ENCODE results near the gene CTTNBP2.

The CTTNBP2 gene

GRCh38 chr7:117784315-117784714, 88.9 kb downstream of the CTTNBP2 start:
- no peak for DNase-seq (ENCODE audit: low read depth in 2 of 2)

DNA sequence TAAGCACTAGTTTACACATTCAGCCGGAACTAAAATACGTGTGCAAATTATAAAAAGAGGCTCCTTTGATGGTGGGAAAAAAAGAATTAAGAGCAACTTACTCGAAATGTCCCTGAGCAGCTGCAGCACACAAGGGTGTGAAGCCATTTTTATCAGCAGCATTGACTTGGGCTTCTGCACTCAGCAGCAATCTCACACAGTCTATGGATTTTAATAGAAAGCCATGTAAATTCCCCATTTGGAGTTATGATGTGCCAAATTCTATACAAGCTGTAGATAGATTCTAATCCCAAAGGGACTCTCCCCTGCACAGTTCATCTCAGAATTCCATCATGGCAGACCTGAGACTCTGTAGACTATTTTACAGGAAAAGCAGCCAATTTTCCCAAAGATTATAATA, 90.5 kb downstream of the CTTNBP2 start:
- no peak for DNase-seq (ENCODE audit: low read depth in 2 of 2)

GRCh38 chr7:117781707-117782106, 91.5 kb downstream of the CTTNBP2 start:
- no peak for DNase-seq (ENCODE audit: low read depth in 2 of 2)

- no peak for DNase-seq (ENCODE audit: low read depth in 2 of 2)
These were observed 92.4 kb downstream of the CTTNBP2 start for GRCh38 chr7:117780832-117781231.

DNA sequence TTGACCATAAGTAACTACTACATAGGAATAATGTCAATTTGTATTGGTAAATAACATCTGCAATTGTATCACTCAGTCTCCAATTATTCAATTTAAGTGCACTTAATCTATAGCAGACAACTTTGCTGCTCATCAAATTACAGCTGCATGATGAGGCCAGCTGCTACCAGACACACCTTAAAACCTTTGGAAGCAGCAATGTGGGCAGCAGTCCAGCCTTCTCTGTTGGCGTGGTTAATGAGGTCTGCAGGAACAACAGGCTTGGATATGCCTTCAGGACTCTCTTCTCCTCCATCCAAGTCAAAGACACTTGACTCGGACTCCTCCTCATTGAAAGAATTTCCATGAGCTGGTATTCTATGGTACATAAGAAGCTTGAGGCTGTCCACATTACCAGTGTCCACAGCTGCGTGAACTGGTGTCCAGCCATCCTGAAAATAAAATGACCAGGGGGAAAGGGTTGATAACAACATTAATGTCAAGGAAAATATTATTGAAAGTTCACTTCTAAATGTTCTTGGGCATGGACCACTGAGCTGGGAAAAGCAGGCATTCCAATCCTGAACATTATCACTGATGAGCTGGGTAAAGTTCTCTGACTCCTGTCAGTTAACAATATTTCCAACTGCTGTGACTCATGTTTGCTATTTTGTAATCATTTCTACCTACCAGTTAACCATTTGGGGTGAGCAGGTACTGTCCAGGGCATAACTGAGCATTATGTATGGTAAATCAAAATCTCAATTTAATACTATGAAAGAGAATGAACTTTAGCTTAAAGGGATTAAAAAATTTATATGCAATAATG, 95.7 kb downstream of the CTTNBP2 start:
- no peak for DNase-seq (ENCODE audit: low read depth in 2 of 2)

DNA sequence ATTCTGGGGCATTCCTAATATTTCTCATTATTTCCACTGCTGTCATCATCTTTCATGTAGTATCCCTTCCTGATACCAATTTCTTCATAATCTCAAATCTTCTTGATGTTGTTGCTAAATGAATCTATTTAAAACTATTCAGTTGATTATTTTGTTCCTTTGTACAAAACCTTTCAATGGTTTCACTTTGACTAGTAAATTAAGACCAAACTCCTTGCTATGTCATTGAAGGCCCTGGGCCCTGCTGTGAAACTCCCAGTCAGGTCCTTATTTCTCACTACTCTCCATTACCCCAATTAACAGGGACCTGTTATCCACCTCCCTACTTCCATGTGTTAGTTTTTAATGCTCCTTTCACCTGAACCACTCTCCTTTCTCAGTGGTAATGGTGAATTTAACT, 97.0 kb downstream of the CTTNBP2 start:
- no peak for DNase-seq (ENCODE audit: low read depth in 2 of 2)

DNA sequence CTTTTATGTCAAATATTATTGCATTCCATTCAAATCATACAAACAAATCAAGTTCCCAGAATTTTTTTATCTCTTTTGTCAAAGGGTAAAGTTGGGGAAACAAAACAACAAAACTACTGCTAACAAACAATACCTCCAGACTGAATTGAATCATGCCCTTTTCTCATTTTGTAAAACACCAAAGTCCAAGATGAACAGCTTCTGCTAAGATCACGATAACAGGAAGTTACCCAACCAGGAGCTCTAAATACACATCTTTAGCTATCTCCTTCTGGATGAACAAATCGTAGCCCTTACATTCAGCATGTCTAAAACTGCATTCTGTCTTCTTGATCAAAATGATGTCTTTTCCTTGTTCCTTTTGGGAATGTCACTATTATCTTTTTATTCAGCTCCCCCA, 97.4 kb downstream of the CTTNBP2 start:
- no peak for DNase-seq (ENCODE audit: low read depth in 2 of 2)

DNA sequence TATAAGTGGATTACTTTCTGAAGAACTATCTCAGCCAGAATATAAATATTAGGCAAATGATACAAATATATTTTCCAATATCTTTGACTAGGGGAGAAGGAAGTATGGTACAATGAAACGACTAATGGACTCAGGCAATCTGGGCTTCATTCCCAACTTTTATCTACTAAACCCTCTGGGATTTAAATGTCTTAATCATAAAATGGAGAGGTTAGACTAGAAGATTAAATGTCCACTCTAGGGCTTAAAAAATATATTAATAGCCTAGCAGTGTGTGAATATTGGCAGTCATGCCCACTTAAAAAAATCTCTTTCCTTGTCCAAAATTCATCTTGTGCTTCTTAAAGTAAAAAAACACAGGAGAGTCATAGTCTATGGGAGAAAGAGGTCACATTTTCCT, 98.3 kb downstream of the CTTNBP2 start:
- DNase-seq (ENCODE audit: low read depth in 2 of 2): no peak

DNA sequence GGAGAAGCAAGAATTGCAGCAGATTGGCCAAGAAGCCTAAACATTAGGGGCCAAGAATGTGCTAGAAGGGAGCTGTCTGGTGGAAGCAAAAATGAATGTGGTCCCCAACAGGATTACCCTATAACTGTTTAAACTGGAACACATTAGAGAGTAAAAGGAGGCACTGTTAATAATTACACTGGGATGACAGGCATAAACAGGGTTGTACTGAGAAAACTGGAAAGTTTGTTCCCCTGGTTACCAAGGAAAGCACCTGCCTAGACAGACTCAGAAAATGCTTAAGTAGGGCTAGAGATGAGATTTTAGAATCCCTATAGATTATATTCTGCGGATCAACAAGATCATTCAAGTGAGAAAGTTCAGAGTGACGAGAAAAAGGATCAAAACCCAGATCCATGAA, 100.8 kb downstream of the CTTNBP2 start:
- no peak for DNase-seq (ENCODE audit: low read depth in 2 of 2)

DNA sequence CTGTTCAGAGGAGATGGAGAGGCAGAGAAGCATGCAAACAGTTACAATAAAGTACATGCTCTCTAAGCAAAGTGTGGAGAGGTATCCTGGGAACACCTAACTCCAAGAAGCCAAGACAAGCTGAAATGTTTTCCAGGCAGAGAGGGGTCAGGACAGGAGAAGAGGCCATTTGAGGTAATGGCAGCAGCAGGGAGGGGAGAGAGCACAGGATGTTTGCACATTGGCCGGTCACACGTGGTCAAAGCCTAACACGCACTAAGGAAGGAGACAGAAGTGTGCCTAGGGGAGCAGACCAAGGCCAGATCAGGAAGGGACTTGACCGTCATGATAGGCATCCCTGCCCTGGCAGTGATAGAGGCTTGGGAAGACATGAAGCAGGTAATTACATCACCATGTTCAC, 101.5 kb downstream of the CTTNBP2 start:
- no peak for DNase-seq (ENCODE audit: low read depth in 2 of 2)

GRCh38 chr7:117769085-117769484, 104.2 kb downstream of the CTTNBP2 start:
- DNase-seq (ENCODE audit: low read depth in 2 of 2): no peak

GRCh38 chr7:117767951-117768350, 105.3 kb downstream of the CTTNBP2 start:
- DNase-seq (ENCODE audit: low read depth in 2 of 2): no peak

- no peak for DNase-seq (ENCODE audit: low read depth in 2 of 2)
These were observed 106.3 kb downstream of the CTTNBP2 start for GRCh38 chr7:117766913-117767312.

- DNase-seq (ENCODE audit: low read depth in 2 of 2): no peak
These were observed 109.2 kb downstream of the CTTNBP2 start for GRCh38 chr7:117764031-117764430.

GRCh38 chr7:117762055-117762454, 111.2 kb downstream of the CTTNBP2 start:
- no peak for DNase-seq (ENCODE audit: low read depth in 2 of 2)

DNA sequence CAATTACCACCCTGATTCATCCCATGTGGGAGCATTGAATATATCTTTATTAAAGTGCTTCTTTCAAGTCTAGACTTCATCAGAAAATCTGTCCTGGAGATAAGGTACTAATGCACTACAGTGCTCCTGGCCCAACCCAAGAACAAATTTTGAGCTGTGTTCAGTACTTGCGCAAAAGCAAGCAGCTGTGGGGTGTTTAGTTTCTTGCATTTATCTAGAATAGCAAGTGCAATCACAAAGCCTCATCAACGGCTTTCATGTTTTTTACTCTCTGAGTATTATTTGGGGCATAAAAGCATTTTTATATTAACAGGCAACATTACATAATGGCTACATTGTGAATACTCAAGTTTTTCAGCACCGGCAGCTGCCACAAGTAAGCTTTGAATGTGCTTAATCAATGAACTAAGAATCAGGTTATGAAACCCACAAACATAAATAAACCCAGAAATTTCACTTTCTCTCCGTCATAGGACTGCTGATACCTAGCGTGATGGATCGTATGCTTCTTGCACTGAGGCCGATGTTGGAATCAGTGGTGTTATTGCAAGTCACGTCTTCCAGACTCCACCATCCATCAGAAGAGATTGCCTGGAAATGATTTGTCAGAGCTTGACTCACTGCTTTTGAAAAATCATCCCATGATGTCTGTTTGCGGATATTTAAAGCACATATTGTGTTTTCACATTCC, 113.1 kb downstream of the CTTNBP2 start:
- DNase-seq (ENCODE audit: low read depth in 2 of 2): no peak

- no peak for DNase-seq (ENCODE audit: low read depth in 2 of 2)
These were observed 115.8 kb downstream of the CTTNBP2 start for GRCh38 chr7:117757440-117757839.

DNA sequence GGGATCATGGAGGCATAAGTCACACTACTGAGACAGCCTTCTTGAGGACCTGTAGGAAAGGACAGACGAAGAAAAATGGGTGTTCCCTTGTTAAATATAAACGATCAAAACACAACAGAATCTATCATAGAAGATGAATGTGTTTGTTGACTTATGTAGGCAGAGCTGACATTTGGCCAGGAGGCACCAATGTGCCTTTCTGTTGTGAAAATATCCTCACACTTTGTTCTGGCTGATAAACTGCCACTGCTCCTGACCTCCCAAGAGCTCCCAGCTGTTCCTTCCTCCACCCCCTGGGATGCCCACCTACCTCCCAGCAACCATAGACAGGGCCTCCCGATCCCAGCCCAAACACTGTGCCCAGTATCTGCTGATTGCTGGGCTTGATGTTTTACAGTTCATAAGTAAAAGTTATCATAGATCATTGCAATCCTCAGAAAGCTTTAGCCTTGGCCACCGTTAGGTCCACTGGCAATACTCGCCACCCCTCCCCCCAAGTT, 116.6 kb downstream of the CTTNBP2 start:
- DNase-seq (ENCODE audit: low read depth in 2 of 2): no peak

GRCh38 chr7:117755136-117755535, 118.1 kb downstream of the CTTNBP2 start:
- no peak for DNase-seq (ENCODE audit: low read depth in 2 of 2)

GRCh38 chr7:117751775-117752174, 121.5 kb downstream of the CTTNBP2 start:
- DNase-seq (ENCODE audit: low read depth in 2 of 2): no peak

DNA sequence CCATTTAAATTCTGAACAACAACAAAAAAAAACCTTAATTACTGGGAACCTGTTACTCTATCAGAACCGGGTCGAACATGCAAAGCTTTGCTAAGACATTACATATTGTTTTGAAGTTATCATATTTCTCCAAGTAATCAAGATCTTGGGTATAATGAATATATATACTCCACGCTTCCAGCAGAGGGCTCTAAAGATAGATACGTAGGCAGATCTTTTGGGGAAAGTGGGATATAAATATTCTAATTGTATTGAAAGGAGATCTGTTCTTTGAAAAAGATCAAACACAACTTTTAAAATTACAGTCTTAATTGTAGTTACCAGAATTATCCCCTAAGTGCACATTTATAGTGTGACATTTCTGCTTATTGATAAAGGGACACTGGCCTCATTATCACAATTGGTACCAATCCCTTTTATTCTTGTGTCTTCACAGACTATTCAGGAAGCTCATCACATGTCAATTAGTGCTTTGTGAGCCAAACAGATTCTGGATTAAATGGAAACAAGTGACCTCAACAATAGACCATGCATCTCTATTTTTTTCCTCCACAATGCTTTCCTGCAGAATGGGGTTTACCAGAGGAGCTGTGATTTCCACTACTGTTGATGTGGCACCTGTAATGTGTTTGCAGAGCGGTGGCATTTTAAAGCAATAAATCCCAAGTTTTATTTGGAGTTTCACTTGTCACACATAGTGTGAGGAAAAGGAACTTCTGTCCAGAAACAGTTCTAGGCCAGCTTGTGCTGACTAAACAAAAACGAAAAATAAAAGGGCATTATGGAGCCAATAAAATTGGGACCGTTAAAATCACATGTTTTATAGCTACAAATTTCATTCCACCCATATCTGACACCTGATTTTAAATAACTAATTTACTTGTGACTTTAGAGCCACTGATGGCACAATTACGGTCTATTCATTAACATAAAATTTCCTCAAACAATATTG, 122.4 kb downstream of the CTTNBP2 start:
- no peak for DNase-seq (ENCODE audit: low read depth in 2 of 2)

- no peak for DNase-seq (ENCODE audit: low read depth in 2 of 2)
These were observed 131.3 kb downstream of the CTTNBP2 start for GRCh38 chr7:117741962-117742361.

Measured in stimulated activated CD8-positive, alpha-beta memory T cell treated with anti-CD3 and anti-CD28 coated beads, Interleukin-15, amount 100 ng/mL, for 4 hours (primary cell).